Epithelial cell of proximal tubule (primary cell): ENCODE measurements around the gene MARK3. TPM values are rescaled to one million over a fixed set of nuclear protein-coding genes. Genes with fewer than 3 reads are reported as not detected.

Experiments
- DNase-seq: peaks from one replicate; pipeline ENCODE4 v3.0.0-alpha.2; 2011; ENCODE audit warnings: low read depth
- H3K4me3 ChIP-seq: 2 replicates; pipeline ENCODE4 v1.5.1; 2011; ENCODE audit warnings: low read depth, mild to moderate bottlenecking, low read length
- total RNA-seq: library from RNA; depleted of rRNA; stranded (reverse); fragments of >200 nt; gene quantifications from 2 replicates; pipeline ENCODE4 v1.2.3, GENCODE V29; 2015
- TF ChIP-seq, protein P1 (sequence below): conservative IDR thresholded peaks from 2 replicates; pipeline ENCODE4 v1.5.1; 2012; ENCODE audit warnings: low read depth, mild to moderate bottlenecking, low read length

The MARK3 gene
- total RNA-seq = 47.5 and 59.3 TPM in 2 replicates

GRCh38 chr14:103385152-103385928 lies at the start of gene MARK3:
TSS of gene MARK3 (plus strand) at chr14:103385415. CDS start at chr14:103386030, 615 bp downstream.
- TF ChIP-seq, protein P1, sequence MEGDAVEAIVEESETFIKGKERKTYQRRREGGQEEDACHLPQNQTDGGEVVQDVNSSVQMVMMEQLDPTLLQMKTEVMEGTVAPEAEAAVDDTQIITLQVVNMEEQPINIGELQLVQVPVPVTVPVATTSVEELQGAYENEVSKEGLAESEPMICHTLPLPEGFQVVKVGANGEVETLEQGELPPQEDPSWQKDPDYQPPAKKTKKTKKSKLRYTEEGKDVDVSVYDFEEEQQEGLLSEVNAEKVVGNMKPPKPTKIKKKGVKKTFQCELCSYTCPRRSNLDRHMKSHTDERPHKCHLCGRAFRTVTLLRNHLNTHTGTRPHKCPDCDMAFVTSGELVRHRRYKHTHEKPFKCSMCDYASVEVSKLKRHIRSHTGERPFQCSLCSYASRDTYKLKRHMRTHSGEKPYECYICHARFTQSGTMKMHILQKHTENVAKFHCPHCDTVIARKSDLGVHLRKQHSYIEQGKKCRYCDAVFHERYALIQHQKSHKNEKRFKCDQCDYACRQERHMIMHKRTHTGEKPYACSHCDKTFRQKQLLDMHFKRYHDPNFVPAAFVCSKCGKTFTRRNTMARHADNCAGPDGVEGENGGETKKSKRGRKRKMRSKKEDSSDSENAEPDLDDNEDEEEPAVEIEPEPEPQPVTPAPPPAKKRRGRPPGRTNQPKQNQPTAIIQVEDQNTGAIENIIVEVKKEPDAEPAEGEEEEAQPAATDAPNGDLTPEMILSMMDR = peak; percentile 15
- peak within 1 kb of the TSS; percentile 98 for H3K4me3 ChIP-seq
- DNase-seq = peak; percentile 55

GRCh38 chr14:103336191-103336590 lies 49.0 kb upstream of the MARK3 start:
- TF ChIP-seq, protein P1 = no peak
- H3K4me3 ChIP-seq = peak overlapping the region; percentile 71
- no peak for DNase-seq

GRCh38 chr14:103337794-103338193 lies 47.4 kb upstream of the MARK3 start:
- DNase-seq = no peak
- TF ChIP-seq, protein P1 = no peak
- no peak overlapping the region for H3K4me3 ChIP-seq

DNA sequence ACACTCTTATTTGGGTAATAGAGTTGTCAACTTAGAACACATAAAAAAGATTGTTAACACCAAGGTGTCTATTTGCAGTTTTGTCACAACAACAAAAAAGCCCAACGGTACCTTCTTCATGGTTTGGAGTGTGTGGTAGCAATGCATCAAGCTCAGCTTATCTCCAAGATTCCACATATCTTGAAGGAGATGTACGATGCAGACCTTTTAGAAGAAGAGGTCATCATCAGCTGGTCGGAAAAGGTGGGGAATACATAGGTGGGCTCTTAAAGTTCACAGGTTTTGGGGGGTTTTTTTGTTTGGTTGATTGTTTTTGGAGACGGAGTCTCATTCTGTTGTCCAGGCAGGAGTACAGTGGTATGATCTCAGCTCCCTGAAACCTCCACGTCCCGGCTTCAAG lies 45.7 kb upstream of the MARK3 start:
- TF ChIP-seq, protein P1 = no peak
- no peak for DNase-seq
- no peak overlapping the region for H3K4me3 ChIP-seq

GRCh38 chr14:103340480-103341212 lies 44.6 kb upstream of the MARK3 start:
- DNase-seq = no peak
- TF ChIP-seq, protein P1 = no peak
- H3K4me3 ChIP-seq = no peak overlapping the region

DNA sequence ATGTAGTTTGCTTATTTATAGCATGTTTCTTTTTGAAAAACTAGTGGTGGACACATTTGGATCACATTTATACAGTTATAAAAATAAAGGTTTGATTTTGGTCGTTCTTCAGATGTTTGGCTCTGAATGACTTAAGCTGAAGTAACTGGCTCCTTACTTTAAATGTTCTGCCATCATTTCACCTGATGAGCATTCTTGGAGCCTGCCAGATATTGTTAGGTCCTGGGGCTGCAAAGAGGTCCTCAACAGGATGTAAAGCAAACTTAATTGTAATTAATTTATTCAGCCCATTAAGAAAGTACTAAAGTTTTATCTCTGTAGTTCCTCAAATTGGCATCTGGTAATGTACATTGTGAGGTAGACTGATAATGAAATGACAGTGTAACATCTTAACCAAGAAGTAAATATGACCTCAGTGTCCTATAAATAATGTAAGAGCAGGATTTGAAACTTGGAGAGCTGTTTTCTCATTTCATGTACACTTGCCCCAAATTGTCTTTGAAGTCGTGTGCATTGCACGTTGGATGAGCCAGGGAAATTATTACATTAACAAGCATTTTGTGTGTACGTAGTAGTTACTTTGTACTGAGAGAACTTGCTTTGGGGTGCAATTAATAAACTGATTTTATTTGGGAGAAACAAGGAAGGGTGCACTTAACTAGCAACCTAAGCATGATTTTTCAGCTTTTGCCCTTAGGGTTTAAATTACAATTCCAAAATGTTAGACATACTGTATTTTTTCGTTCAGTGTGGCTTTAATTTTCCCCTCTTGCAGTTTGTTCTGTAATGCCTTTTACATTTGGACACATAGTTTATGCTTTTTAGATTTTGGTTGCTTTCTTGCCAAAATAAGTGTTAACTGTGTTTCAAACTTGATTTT lies 43.7 kb upstream of the MARK3 start:
- DNase-seq = no peak
- TF ChIP-seq, protein P1 = no peak
- H3K4me3 ChIP-seq = no peak overlapping the region
